Measurements from ENCODE around the gene MT1E. TPM values are rescaled to one million over a fixed set of nuclear protein-coding genes. Genes with fewer than 3 reads are reported as not detected.

MT1E gene
- total and polyA plus RNA-seq, 12 donors, result 105 to 1,395 (median 413) TPM

DNA sequence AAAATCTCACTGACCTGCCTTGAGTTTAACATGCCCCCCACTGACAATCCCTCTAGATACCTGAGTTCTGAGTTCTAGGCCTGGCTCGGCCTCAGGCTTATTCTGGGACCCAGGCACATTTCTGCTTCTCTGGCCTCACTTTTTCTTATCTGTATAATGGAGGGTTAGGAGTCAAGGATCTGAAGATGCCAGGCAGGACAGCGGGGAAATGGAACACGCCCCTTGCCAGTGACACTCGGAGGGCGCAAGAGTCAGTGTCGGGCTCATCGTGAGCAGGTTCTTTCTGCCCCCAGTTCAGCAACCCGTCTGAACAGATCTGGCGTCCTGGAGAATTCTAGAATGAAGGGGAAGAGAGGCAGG lies 36.8 kb upstream of the MT1E start:
- H3K27me3 ChIP-seq, result no peaks in the 10 kb centered on the region
- no peaks in the 10 kb centered on the region for H3K36me3 ChIP-seq (replicated peaks in 1 of 2)
- peak overlapping the region in 2 of 4 donors; percentile 13 to 51 for H3K4me3 ChIP-seq
- H3K27ac ChIP-seq, result no peak overlapping the region
- peaks cover 7 to 12% of the 10 kb centered on the region in 2 donors for H3K4me1 ChIP-seq (replicated peaks in 1 of 2)
- no peaks in the 10 kb centered on the region for H3K9me3 ChIP-seq (replicated peaks in 1 of 3)
- no peak for DNase-seq
- TF ChIP-seq, protein P1, sequence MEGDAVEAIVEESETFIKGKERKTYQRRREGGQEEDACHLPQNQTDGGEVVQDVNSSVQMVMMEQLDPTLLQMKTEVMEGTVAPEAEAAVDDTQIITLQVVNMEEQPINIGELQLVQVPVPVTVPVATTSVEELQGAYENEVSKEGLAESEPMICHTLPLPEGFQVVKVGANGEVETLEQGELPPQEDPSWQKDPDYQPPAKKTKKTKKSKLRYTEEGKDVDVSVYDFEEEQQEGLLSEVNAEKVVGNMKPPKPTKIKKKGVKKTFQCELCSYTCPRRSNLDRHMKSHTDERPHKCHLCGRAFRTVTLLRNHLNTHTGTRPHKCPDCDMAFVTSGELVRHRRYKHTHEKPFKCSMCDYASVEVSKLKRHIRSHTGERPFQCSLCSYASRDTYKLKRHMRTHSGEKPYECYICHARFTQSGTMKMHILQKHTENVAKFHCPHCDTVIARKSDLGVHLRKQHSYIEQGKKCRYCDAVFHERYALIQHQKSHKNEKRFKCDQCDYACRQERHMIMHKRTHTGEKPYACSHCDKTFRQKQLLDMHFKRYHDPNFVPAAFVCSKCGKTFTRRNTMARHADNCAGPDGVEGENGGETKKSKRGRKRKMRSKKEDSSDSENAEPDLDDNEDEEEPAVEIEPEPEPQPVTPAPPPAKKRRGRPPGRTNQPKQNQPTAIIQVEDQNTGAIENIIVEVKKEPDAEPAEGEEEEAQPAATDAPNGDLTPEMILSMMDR (IDR thresholded peaks at IDR 0.05), result no peak
- TF ChIP-seq POLR2A (IDR thresholded peaks at IDR 0.05), result no peak
- 27 to 29% (median 28%) methylated on average over 9 of the region's 9 CpGs for whole genome bisulfite sequencing, 4 donors
- intact Hi-C loops (cut with DNase I), result no loop called here

DNA sequence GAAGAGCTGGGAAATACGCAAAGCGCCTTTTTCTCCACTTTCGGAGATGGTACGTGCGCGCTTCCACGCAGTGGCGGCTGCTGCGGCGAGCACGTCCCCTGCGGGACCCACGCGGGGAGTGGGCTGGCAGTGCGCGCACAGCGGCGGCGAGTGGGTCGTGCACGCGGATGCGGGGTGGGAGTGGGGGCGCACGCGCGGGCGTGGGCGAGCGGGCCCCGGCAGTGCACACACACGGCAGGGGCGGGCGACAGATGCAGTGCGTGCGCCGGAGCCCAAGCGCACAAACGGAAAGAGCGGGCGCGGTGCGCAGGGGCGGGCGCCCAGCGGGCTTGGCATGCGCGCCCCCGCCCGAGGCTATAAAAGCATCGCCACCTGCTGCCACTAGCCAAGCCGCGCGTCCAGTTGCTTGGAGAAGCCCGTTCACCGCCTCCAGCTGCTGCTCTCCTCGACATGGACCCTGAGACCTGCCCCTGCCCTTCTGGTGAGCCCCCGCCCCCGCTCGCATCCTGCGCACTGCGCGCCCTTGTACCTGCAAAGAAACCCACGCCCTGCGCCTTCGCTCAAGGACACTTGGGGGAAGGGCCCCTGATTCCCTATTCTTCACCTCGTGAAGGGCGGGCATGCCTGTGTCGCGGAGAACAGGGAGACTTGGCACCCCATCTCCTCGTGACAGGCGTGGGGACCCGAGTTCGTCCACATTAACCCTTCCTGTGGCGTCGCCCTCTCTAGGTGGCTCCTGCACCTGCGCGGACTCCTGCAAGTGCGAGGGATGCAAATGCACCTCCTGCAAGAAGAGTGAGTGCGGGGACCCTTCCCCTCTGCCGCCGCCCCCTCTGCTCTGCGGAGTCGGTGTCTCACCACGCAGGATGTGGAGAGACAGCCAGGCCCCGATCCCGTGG lies 36.2 kb upstream of the MT1E start, which contains the start of gene MT3:
MT3 (plus strand) TSS at position 388 of the 899 bp plus-strand sequence; CDS start at position 451, 63 bp downstream.
- no peaks in the 10 kb centered on the region for H3K27me3 ChIP-seq
- H3K4me3 ChIP-seq, result peak within 1 kb of the TSS in 2 of 4 donors; percentile 13 to 51
- no peaks in the 10 kb centered on the region for H3K36me3 ChIP-seq (replicated peaks in 1 of 2)
- H3K27ac ChIP-seq, result peak within 1 kb of the TSS in 1 of 5 donors; percentile 7
- DNase-seq, result peak; percentile 44 to 64 (median 58)
- H3K4me1 ChIP-seq (replicated peaks in 1 of 2), result peaks cover 7 to 12% of the 10 kb centered on the region in 2 donors
- 0 to 6% (median 4%) methylated on average over 37 to 87 of the region's 87 CpGs for WGBS, 4 donors
- H3K9me3 ChIP-seq (replicated peaks in 1 of 3), result no peaks in the 10 kb centered on the region
- TF ChIP-seq POLR2A (IDR thresholded peaks at IDR 0.05), result peak in 1 of 2 donors; percentile 50
- TF ChIP-seq, protein P1 (IDR thresholded peaks at IDR 0.05), result peak in 1 of 6 experiments; percentile 9
- intact Hi-C loops (cut with DNase I), result no loop called here

DNA sequence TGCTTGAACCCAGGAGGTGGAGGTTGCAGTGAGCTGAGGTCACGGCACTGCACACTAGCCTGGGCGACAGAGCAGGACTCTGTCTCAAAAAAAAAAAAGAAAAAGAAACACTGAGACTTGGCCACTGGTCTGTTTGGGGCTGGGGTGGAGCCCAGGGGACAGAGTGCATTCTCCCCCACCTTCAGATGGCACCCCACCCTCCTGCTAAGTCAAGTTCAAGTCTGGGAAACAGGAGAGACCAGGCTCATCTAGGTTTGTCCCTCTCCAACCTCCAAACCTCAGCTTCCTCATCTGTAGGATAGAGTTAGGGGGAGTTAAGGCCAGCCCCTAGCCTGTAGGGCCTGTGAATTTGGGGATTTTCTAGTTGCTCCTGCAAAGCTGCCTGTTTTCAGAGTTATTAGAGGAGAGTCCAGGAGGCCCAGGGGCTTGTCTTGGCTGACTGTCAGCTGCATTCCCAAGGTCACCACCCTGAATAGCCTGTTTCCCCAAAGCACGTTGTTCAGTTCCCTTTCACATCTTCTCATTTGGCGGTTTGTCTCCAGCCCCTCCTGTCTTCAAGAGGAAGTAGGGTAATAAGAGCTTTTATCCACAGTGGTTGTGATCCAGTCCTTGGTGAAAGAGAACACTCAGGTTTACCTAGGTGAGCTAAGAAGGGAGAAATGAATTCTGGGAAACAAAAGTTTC lies 34.1 kb upstream of the MT1E start:
- TF ChIP-seq, protein P1 (IDR thresholded peaks at IDR 0.05), result no peak
- no peak for TF ChIP-seq POLR2A (IDR thresholded peaks at IDR 0.05)
- Histone ChIP-seq H3K4me1 (replicated peaks in 1 of 2) (peaks cover 7 to 12% of the 10 kb centered on the region in 2 donors), H3K9me3 (replicated peaks in 1 of 3) (no peaks in the 10 kb centered on the region), H3K36me3 (replicated peaks in 1 of 2) (no peaks in the 10 kb centered on the region), H3K27me3 (no peaks in the 10 kb centered on the region), H3K4me3 (no peak overlapping the region), H3K27ac (no peak overlapping the region)
- 51 to 59% (median 55%) methylated on average over 4 of the region's 4 CpGs for WGBS, 4 donors
- DNase-seq, result no peak
- intact Hi-C loops (cut with DNase I), result no loop called here

DNA sequence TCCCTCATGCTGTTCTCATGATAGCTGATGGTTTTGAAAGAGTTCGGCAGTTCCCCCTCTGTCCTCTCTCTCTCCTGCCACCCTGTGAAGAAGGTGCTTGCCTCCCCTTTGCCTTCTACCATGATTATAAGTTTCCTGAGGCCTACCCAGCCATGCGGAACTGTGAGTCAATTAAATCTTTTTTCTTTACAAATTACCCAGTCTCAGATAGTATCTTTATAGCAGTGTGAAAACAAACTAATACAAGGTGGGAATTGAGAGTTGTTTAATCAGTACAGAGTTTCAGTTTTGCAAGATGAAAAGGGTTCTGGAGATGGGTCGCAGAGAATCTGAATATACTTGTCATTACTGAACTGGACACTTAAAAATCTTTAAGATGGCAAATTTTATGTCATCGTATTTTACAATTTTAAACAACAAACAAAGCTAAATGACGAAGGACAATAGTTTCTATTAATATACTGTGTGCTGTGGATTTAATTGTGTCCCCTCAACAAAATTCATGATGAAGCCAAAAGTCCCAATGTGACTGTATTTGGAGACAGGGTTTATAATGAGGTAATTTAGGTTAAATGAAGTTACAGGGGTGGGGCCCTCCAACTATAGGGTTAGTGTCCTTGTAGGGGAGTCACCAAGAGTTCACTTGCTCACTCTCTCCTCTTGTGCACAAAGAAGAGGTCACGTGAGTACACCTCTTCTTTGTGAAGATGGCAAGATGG lies 31.8 kb upstream of the MT1E start:
- H3K4me3 ChIP-seq, result no peak overlapping the region
- no peaks in the 10 kb centered on the region for H3K9me3 ChIP-seq (replicated peaks in 1 of 3)
- TF ChIP-seq, protein P1 (IDR thresholded peaks at IDR 0.05), result no peak
- no peak for TF ChIP-seq POLR2A (IDR thresholded peaks at IDR 0.05)
- no peak overlapping the region for H3K27ac ChIP-seq
- 78 to 95% (median 91%) methylated on average over 6 of the region's 6 CpGs for WGBS, 4 donors
- DNase-seq, result no peak
- H3K36me3 ChIP-seq (replicated peaks in 1 of 2), result no peaks in the 10 kb centered on the region
- H3K4me1 ChIP-seq (replicated peaks in 1 of 2), result peaks cover 7 to 11% of the 10 kb centered on the region in 2 donors
- no peaks in the 10 kb centered on the region for H3K27me3 ChIP-seq
- intact Hi-C loops (cut with DNase I), result no loop called here

Measured in adrenal gland (tissue), 12 donors.